Osteoblast (primary cell): Measurements from ENCODE around the gene PTPRT. TPM values are rescaled to one million over a fixed set of nuclear protein-coding genes. Genes with fewer than 3 reads are reported as not detected.

Experiments used
- DNase-seq: peaks from one replicate; pipeline ENCODE4 v3.0.0; 2011; ENCODE audit warnings: low spot score, mixed read lengths; ENCODE audit not compliant: insufficient read length; ENCODE audit errors: missing footprints
- H2AFZ ChIP-seq: 2 replicates; pipeline ENCODE4 v1.6.0; 2011; ENCODE audit warnings: mild to moderate bottlenecking, low read length
- H3K27ac ChIP-seq: 2 replicates; pipeline ENCODE4 v1.5.1; 2011; ENCODE audit warnings: mild to moderate bottlenecking, low read depth, low read length, moderate library complexity
- H3K27me3 ChIP-seq: 2 replicates; pipeline ENCODE4 v1.6.0; 2012; ENCODE audit warnings: mild to moderate bottlenecking, control low read depth, inconsistent platforms, low read length, moderate library complexity; ENCODE audit not compliant: insufficient read depth
- H3K36me3 ChIP-seq: 2 replicates; pipeline ENCODE4 v1.5.1; 2011; ENCODE audit warnings: mild to moderate bottlenecking, low read length, control low read depth, moderate library complexity; ENCODE audit not compliant: insufficient read depth
- H3K4me1 ChIP-seq: 2 replicates; pipeline ENCODE4 v1.5.1; 2011; ENCODE audit warnings: mild to moderate bottlenecking, low read length, control low read depth, moderate library complexity; ENCODE audit not compliant: insufficient read depth
- H3K4me2 ChIP-seq: 2 replicates; pipeline ENCODE4 v1.6.0; 2011; ENCODE audit warnings: mild to moderate bottlenecking, low read length; ENCODE audit not compliant: insufficient read depth
- H3K4me3 ChIP-seq: fragments of 200-600 bp; sonication (generic); 3 replicates; pipeline ENCODE4 v1.5.1; 2012; ENCODE audit warnings: mild to moderate bottlenecking, low read length, inconsistent platforms; ENCODE audit not compliant: insufficient read depth
- H3K79me2 ChIP-seq: 2 replicates; pipeline ENCODE4 v1.6.0; 2012; ENCODE audit warnings: mild to moderate bottlenecking, low read length, control low read depth, inconsistent platforms; ENCODE audit not compliant: insufficient read depth
- H3K9me3 ChIP-seq: 2 replicates; pipeline ENCODE4 v1.5.1; 2011; ENCODE audit warnings: low read depth, low read length, control low read depth
- H4K20me1 ChIP-seq: 2 replicates; pipeline ENCODE4 v1.6.0; 2012; ENCODE audit warnings: mild to moderate bottlenecking, low read length, control low read depth; ENCODE audit not compliant: insufficient read depth
- CTCF ChIP-seq: IDR thresholded peaks from 2 replicates; pipeline ENCODE4 v1.5.1; 2011; ENCODE audit warnings: mild to moderate bottlenecking, low read depth, low read length, moderate library complexity; ENCODE audit errors: extremely low read depth
- total RNA-seq: library from RNA; depleted of rRNA; stranded (reverse); fragments of >200 nt; gene quantifications from 2 replicates; pipeline ENCODE4 v1.2.3, GENCODE V29; 2012

The PTPRT gene
- total RNA-seq, 1 donor = not detected

GRCh38 chr20:42152575-42152974, 1037.1 kb downstream of the PTPRT start:
- H3K27ac ChIP-seq = no peak overlapping the region
- no peaks in the 10 kb centered on the region for H3K9me3 ChIP-seq
- no peak overlapping the region for H3K4me3 ChIP-seq
- no peaks in the 10 kb centered on the region for H3K4me1 ChIP-seq
- DNase-seq = no peak
- no peak overlapping the region for H2AFZ ChIP-seq
- no peaks in the 10 kb centered on the region for H3K27me3 ChIP-seq
- no peaks in the 10 kb centered on the region for H3K36me3 ChIP-seq
- H4K20me1 ChIP-seq = no peaks in the 10 kb centered on the region
- TF ChIP-seq CTCF = no peak
- H3K79me2 ChIP-seq = no peaks in the 10 kb centered on the region
- no peak overlapping the region for H3K4me2 ChIP-seq

- H4K20me1 ChIP-seq = no peaks in the 10 kb centered on the region
- no peaks in the 10 kb centered on the region for H3K4me1 ChIP-seq
Observed at GRCh38 chr20:42150230-42150629, 1039.5 kb downstream of the PTPRT start.

GRCh38 chr20:42138729-42139128, 1051.0 kb downstream of the PTPRT start:
- H3K27ac ChIP-seq = no peak overlapping the region

More at GRCh38 chr20:42150230-42150629, 1039.5 kb downstream of the PTPRT start:
- no peak for DNase-seq
- Histone ChIP-seq H3K4me3 (no peak overlapping the region), H3K36me3 (no peaks in the 10 kb centered on the region), H3K4me2 (no peak overlapping the region), H3K27ac (no peak overlapping the region), H3K79me2 (no peaks in the 10 kb centered on the region), H3K27me3 (no peaks in the 10 kb centered on the region), H3K9me3 (no peaks in the 10 kb centered on the region), H2AFZ (no peak overlapping the region)
- TF ChIP-seq CTCF = no peak

More at GRCh38 chr20:42138729-42139128, 1051.0 kb downstream of the PTPRT start:
- Histone ChIP-seq H2AFZ (no peak overlapping the region), H3K27me3 (no peaks in the 10 kb centered on the region), H4K20me1 (no peaks in the 10 kb centered on the region), H3K9me3 (no peaks in the 10 kb centered on the region), H3K36me3 (no peaks in the 10 kb centered on the region), H3K79me2 (no peaks in the 10 kb centered on the region), H3K4me1 (no peaks in the 10 kb centered on the region), H3K4me2 (no peak overlapping the region), H3K4me3 (no peak overlapping the region)
- no peak for DNase-seq
- no peak for TF ChIP-seq CTCF
